ENCODE data around the gene ASPSCR1. TPM values are rescaled to one million over a fixed set of nuclear protein-coding genes. Genes with fewer than 3 reads are reported as not detected.

Gene ASPSCR1, protein sequence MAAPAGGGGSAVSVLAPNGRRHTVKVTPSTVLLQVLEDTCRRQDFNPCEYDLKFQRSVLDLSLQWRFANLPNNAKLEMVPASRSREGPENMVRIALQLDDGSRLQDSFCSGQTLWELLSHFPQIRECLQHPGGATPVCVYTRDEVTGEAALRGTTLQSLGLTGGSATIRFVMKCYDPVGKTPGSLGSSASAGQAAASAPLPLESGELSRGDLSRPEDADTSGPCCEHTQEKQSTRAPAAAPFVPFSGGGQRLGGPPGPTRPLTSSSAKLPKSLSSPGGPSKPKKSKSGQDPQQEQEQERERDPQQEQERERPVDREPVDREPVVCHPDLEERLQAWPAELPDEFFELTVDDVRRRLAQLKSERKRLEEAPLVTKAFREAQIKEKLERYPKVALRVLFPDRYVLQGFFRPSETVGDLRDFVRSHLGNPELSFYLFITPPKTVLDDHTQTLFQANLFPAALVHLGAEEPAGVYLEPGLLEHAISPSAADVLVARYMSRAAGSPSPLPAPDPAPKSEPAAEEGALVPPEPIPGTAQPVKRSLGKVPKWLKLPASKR
- 25.5 TPM for total RNA-seq
- long read RNA-seq, full-length matches to known transcripts: 53 of 83 reads
- long read RNA-seq, partial matches to known transcripts: 7 of 83 reads
- long read RNA-seq, other reads (novel, unspliced or antisense): 23 of 83 reads

- peak; percentile 95 for DNase-seq (ENCODE audit: low spot score)
- intact Hi-C loops (cut with DNase I): loop anchor here (5.0 kb wide), 1 partner anchor 45 kb away; the partner anchor contains the start of genes CENPX and LRRC45
These were observed at the start of gene ASPSCR1 for GRCh38 chr17:81977211-81977808. TSS of gene ASPSCR1 (plus strand) at chr17:81977629. CDS start at chr17:81977647, 18 bp downstream.

DNA sequence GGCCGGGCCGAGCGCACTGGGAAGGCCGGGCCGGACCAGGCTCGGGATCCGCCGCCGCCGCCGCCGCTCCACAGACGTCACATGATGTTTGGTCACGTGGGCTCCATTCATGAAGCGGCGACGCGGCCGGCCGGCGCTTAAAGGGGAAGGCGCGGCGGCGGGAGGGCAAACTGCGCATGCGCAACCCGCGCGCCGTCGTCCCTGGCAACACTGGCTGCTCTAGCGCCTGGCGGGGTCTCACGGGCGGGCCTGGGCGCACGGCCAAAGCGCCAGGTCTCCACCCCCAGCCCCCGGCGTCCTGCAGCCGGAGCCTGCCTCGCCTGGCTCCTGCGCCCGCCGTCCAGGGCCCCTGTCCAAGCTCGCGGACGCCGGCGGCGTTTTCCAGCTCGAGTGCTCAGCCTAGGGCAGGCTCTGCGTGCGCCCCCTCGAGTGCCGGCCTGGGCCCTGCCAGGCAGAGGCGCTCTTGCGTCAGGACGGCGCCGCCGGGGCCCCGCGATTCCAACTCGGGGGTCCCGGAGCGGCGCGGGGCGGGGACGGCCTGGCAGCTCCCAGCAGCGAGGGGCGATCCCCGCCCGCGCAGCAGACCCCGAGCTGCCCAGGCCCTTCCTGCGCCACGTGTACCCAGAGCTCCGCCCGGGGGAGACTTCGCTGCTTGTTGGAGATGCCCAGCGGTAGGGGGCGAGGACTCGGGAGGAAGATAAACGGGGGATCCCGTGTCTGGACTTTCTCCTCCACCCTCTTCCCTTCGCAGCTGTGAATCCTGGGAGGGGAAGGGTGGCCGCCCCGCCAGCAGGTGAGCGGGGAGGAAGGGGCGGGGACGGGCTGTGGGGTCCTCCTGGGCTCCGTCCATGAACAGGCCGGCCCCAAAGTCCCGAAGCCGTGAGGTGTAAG, 49.5 kb upstream of the ASPSCR1 start, which contains the start of gene MAFG:
Gene MAFG (minus strand): TSS at position 83 of the 891 bp plus-strand sequence. CDS start 4,550 bp downstream, outside the sequence.
- peak; percentile 94 for DNase-seq (ENCODE audit: low spot score)
- intact Hi-C loops (cut with DNase I): loop anchor here (5.0 kb wide), 1 partner anchor 56 kb away; the partner anchor contains the start of gene ARHGDIA

DNA sequence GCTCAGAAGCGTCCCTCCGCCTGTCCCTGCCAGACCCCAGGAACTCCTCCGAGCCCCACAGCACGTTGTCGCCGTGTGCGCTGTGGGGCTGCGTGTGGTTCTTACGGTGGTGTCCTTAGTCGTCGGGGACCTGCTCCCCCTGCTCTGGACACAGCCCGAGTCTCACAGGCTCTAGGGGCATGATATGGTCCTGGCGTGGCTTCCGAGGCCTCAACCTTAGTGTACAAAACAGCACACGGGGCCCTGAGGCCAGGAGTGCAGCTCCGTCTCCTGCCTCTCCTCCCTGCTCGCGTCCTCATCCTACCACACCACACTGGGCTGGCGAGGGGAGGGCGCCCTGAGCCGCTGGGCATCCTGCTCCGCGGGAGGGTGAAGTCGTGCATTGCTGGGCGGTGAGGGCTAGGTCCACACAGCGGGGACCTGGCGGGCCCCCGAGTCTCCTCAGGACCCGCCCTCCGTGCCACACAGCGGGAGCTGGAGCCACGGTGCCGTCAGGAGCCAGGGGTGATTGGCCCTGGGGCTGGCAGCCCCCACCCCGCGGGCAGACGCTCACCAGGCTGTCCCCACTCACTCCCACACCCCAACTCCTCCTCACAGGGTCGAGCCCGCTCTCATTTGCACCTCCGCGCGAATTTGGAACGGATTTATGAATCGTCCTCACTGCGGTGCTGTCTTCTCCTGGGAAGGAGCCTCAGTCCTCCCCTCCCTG, 48.7 kb upstream of the ASPSCR1 start:
- intact Hi-C loops (cut with DNase I): loop anchor here (5.0 kb wide), 1 partner anchor 56 kb away; the partner anchor contains the start of gene ARHGDIA
- no peak for DNase-seq (ENCODE audit: low spot score)

GRCh38 chr17:81929253-81930141, 47.9 kb upstream of the ASPSCR1 start:
- intact Hi-C loops (cut with DNase I): loop anchor here (5.0 kb wide), 1 partner anchor 57 kb away; the partner anchor contains the start of gene ARHGDIA

GRCh38 chr17:81930142-81931125, 47.0 kb upstream of the ASPSCR1 start:
- intact Hi-C loops (cut with DNase I): no loop called here

More at GRCh38 chr17:81929253-81930141, 47.9 kb upstream of the ASPSCR1 start:
- DNase-seq (ENCODE audit: low spot score): no peak

GRCh38 chr17:81931189-81931556, 46.3 kb upstream of the ASPSCR1 start:
- intact Hi-C loops (cut with DNase I): no loop called here
- no peak for DNase-seq (ENCODE audit: low spot score)

More at GRCh38 chr17:81930142-81931125, 47.0 kb upstream of the ASPSCR1 start:
- DNase-seq (ENCODE audit: low spot score): no peak

- intact Hi-C loops (cut with DNase I): no loop called here
- no peak for DNase-seq (ENCODE audit: low spot score)
These were observed 45.7 kb upstream of the ASPSCR1 start for GRCh38 chr17:81931557-81932332.

- intact Hi-C loops (cut with DNase I): no loop called here
- DNase-seq (ENCODE audit: low spot score): no peak
These were observed 45.0 kb upstream of the ASPSCR1 start for GRCh38 chr17:81932333-81932983.

DNA sequence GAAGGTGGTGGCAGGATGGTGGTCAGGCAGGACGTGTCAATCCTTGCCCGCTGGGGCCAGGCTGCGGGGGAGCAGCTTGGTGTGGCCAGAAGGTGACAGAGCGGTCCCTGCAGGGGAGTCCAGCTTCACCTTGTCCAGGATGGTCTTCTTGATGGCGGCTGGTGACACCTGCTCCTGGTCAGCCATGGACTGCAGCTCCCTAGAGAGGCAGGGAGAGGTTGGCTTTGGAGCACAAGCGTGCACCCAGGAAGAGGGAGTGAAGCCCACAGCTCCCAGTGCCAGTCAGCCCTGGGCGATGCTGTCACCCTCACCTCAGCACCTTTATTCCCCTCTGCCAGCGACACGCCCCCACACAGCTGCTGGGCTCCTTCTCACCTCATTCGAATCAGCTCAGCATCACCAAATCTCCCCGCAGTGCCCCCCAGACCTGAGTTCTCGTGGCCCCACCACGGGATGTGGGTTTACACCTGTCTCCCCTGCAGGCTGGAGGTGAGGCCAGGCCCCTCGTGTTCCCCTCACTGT, 44.2 kb upstream of the ASPSCR1 start:
- DNase-seq (ENCODE audit: low spot score): no peak
- intact Hi-C loops (cut with DNase I): no loop called here

- DNase-seq (ENCODE audit: low spot score): no peak
- intact Hi-C loops (cut with DNase I): no loop called here
These were observed 43.2 kb upstream of the ASPSCR1 start for GRCh38 chr17:81934098-81934757.

DNA sequence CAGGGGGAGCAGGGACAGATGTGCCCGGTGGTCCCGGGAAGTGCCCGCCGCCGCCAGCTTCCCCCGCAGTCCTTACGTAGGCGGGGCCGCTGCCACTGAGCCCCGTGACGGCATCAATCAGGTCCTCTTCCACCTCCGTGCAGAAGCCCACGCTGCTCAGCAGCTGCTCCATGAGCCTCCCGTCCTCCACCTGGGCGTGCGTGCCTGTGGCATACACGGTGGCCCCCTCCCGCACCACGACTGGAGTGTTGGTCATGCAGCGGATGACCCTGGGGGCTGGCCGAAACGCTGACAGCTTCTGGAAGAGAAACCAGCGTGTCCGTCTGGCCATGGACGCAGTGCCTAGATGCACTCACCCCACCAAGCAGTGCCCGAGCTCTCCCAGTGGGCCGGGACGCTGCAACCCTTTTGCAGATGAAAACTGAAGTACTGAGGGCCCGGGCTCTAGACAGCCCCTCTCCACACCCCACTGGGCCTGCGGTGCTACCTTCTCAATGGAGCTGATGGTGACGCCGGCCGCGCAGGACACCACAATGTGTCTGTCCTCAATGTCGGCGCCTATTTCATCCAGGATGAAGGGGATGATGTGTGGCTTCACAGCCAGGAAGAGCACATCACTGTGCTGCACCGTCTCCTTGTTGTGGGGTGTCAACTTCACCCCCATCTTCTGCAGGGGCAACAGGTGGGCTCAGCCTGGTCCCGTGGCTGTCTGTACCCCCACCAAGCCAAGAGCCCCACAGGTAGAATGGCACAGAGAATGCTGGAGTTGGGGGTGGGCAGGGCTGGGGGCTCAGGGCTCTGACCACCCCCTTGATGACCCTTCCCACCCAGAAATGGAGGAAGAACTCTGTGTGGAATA, 42.4 kb upstream of the ASPSCR1 start:
- intact Hi-C loops (cut with DNase I): no loop called here
- no peak for DNase-seq (ENCODE audit: low spot score)

- intact Hi-C loops (cut with DNase I): no loop called here
- DNase-seq (ENCODE audit: low spot score): no peak
These were observed 41.7 kb upstream of the ASPSCR1 start for GRCh38 chr17:81935709-81936084.

DNA sequence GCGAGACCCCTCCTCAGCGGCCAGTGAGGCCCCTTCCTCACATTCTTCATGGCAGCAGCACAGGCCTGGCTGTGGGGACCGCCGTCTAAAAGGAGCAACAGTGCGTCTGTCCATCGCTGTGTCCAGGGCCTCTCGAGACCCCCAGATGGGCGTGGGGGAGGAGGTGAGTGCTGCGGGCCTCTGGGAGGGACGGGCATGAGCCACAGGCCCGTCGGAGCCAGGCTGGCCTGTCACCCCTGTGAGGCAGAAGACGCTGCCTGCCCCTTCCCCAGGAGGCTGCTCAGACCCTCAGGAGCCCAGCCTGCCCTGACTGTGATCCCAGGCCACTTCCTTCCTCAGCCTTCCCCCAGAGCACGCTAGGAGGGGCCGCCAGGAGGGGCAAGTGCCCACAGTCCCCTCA, 38.2 kb upstream of the ASPSCR1 start:
- intact Hi-C loops (cut with DNase I): no loop called here
- no peak for DNase-seq (ENCODE audit: low spot score)

Data from cardiac septum (tissue), 1 donor.